B cell (primary cell): Measurements from ENCODE around the gene INSR. TPM values are rescaled to one million over a fixed set of nuclear protein-coding genes. Genes with fewer than 3 reads are reported as not detected.

Experiments used
- ATAC-seq: fragments of 200-7000 bp; cut with Tn5 transposase; one replicate; pipeline ENCODE4 v1.10.0; 2021; ENCODE audit warnings: low read depth, mild to moderate bottlenecking, moderate number of reproducible peaks, moderate library complexity
- CTCF ChIA-PET: fragments of 350-600 bp; sonication (Branson Sonifier 250); formaldehyde crosslinking; loops from one replicate; lab custom pipeline; 2021; ENCODE audit warnings: antibody characterized with exemption, inconsistent platforms; lab: Charles Lee
- POLR2A ChIA-PET: fragments of 350-600 bp; sonication (Branson Sonifier 250); formaldehyde crosslinking; loops from one replicate; lab custom pipeline; 2021; ENCODE audit warnings: antibody characterized with exemption; lab: Charles Lee
- DNase-seq: peaks from one replicate; pipeline ENCODE4 v3.0.0; 2013
- H2AFZ ChIP-seq: 2 replicates; pipeline ENCODE4 v1.6.1; 2012; ENCODE audit warnings: mild to moderate bottlenecking, low read depth, low read length; ENCODE audit not compliant: insufficient read depth, poor library complexity, severe bottlenecking
- H3K27ac ChIP-seq, 2 donors: 1 replicate in 1 of 2; 2 replicates in 1 of 2; pipeline ENCODE4 v1.5.1; 2012 to 2013; ENCODE audit warnings: low read length in 2 of 2, mild to moderate bottlenecking in 2 of 2, moderate library complexity in 1 of 2
- H3K27me3 ChIP-seq, 4 experiments: fragments of 200-600 bp in 1 of 4; sonication (generic) in 1 of 4; replicated peaks in 1 of 4; 1 replicate in 2 of 4; 2 replicates in 2 of 4; pipeline versions ENCODE4 v1.6.1 to v1.7.0; 2013 to 2016; ENCODE audit warnings: low read length in 3 of 4, mild to moderate bottlenecking in 2 of 4, mixed read lengths in 1 of 4, moderate library complexity in 1 of 4; ENCODE audit not compliant: insufficient read depth in 4 of 4, control insufficient read depth in 3 of 4; ENCODE audit errors: control extremely low read depth in 1 of 4
- H3K36me3 ChIP-seq, 2 experiments: replicated peaks in 1 of 2; 1 replicate in 1 of 2; 2 replicates in 1 of 2; pipeline versions ENCODE4 v1.6.1 to v1.7.1; 2013; ENCODE audit warnings: low read length in 1 of 2; ENCODE audit not compliant: insufficient read depth in 2 of 2, control insufficient read depth in 1 of 2; ENCODE audit errors: control extremely low read depth in 1 of 2, extremely low read depth in 1 of 2
- H3K4me1 ChIP-seq, 2 donors: fragments of 200-600 bp in 1 of 2; sonication (generic) in 1 of 2; 1 replicate in 1 of 2; 2 replicates in 1 of 2; pipeline versions ENCODE4 v1.5.1 to v1.6.1; 2013 to 2017; ENCODE audit warnings: low read length in 2 of 2; ENCODE audit not compliant: control insufficient read depth in 2 of 2, insufficient read depth in 2 of 2
- H3K4me2 ChIP-seq: replicated peaks from 2 replicates; pipeline ENCODE3; 2012; ENCODE audit warnings: mild to moderate bottlenecking, low read depth, low read length; ENCODE audit not compliant: poor library complexity, severe bottlenecking
- H3K4me3 ChIP-seq, 5 experiments: fragments of 200-600 bp in 1 of 5; sonication (generic) in 1 of 5; 1 replicate in 3 of 5; 2 replicates in 2 of 5; pipeline versions ENCODE4 v1.5.1 to v1.7.0; 2011 to 2016; ENCODE audit warnings: low read length in 4 of 5, mild to moderate bottlenecking in 4 of 5, low read depth in 2 of 5, control low read depth in 1 of 5, moderate library complexity in 1 of 5; ENCODE audit not compliant: insufficient read depth in 1 of 5; ENCODE audit errors: control extremely low read depth in 1 of 5, extremely low read depth in 1 of 5
- H3K79me2 ChIP-seq: fragments of 200-600 bp; sonication (generic); one replicate; pipeline ENCODE4 v1.6.0; 2016; ENCODE audit warnings: low read length; ENCODE audit not compliant: control insufficient read depth, insufficient read depth
- H3K9ac ChIP-seq: fragments of 200-600 bp; sonication (generic); 2 replicates; pipeline ENCODE4 v1.6.1; 2017; ENCODE audit warnings: mild to moderate bottlenecking, low read length, moderate library complexity
- H3K9me3 ChIP-seq, 3 donors: one replicate each; pipeline versions ENCODE4 v1.6.1 to v1.7.1; 2013; ENCODE audit warnings: low read length in 2 of 3; ENCODE audit not compliant: control insufficient read depth in 2 of 3, insufficient read depth in 1 of 3; ENCODE audit errors: control extremely low read depth in 1 of 3
- H4K20me1 ChIP-seq: 2 replicates; pipeline ENCODE4 v1.6.0; 2012; ENCODE audit warnings: mild to moderate bottlenecking, low read length; ENCODE audit not compliant: insufficient read depth, control insufficient read depth, poor library complexity, severe bottlenecking
- H3K27ac Mint-ChIP-seq: one replicate; pipeline ENCODE4 v1.8.0; 2021; ENCODE audit warnings: mixed read lengths
- H3K27me3 Mint-ChIP-seq: one replicate; pipeline ENCODE4 v1.8.0; 2021; ENCODE audit warnings: mixed read lengths
- H3K4me1 Mint-ChIP-seq: one replicate; pipeline ENCODE4 v1.8.0; 2021; ENCODE audit warnings: mixed read lengths
- H3K4me3 Mint-ChIP-seq: one replicate; pipeline ENCODE4 v1.8.0; 2021; ENCODE audit warnings: mixed read lengths
- H3K9me3 Mint-ChIP-seq: one replicate; pipeline ENCODE4 v1.8.0; 2022; ENCODE audit warnings: mixed read lengths; ENCODE audit not compliant: insufficient read depth
- CTCF ChIP-seq: fragments of 200-600 bp; IDR thresholded peaks from one replicate; pipeline ENCODE4 v1.8.0; 2022; ENCODE audit warnings: antibody characterized with exemption, mild to moderate bottlenecking
- EZH2 ChIP-seq: IDR thresholded peaks from 2 replicates; pipeline ENCODE4 v1.6.1; 2012; ENCODE audit warnings: borderline replicate concordance, low read depth, mild to moderate bottlenecking, moderate library complexity, low read length; ENCODE audit not compliant: insufficient read depth, poor library complexity, severe bottlenecking
- WGBS: methylation state at CpG from one replicate; pipeline ENCODE4 v1.1.5; 2013; ENCODE audit warnings: missing lambda C conversion rate; ENCODE audit not compliant: insufficient coverage; 5-methylcytosine and 5-hydroxymethylcytosine counted together
- intact Hi-C: fragments of 100-400 bp; cut with micrococcal nuclease; formaldehyde crosslinking; loops from one replicate; pipeline ENCODE4 v1.10.0; 2022
- polyA plus RNA-seq: library from polyadenylated mRNA; depleted of rRNA; stranded (reverse); fragments of >200 nt; gene quantifications from 2 replicates; pipeline ENCODE4 v1.2.3, GENCODE V29; 2012
- total RNA-seq, 2 donors: library from RNA; stranded (reverse); fragments of 120-200 nt in 1 of 2; gene quantifications; 1 replicate in 1 of 2; 2 replicates in 1 of 2; pipeline versions ENCODE4 v1.2.3 to v1.2.4, GENCODE V29; 2013 to 2022

Gene INSR
- total and polyA plus RNA-seq, 2 donors (not counting 1 experiment from before 2014, with no cell fraction given): 1.4 to 6.3 TPM

DNA sequence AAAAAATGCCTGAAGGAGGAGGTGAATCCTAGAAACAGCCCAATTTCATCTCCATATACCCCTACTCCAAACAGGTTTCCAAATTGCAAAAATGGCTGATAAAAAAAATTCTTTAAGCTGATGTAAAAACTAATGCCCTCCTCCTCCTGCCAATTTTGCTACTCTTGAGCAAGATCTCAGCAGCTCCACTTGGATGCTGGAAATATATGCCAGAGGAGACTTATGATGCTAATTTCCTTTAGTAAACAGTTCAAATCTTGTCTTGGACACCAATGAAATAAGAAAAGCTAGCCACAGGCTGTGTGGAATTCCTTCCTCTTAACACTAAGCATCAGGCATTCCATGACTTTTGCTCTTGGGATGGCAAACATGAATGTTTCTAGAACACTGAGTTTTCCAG lies 67.5 kb downstream of the INSR start:
- no peak for TF ChIP-seq EZH2
- no peak for TF ChIP-seq CTCF
- no peak overlapping the region for H3K27ac ChIP-seq
- Mint-ChIP-seq H3K27ac (no peak overlapping the region), H3K4me3 (no peak overlapping the region), H3K9me3 (no peaks in the 10 kb centered on the region), H3K27me3 (peaks cover 14% of the 10 kb centered on the region), H3K4me1 (no peaks in the 10 kb centered on the region)
- POLR2A ChIA-PET: no interaction called here
- H2AFZ ChIP-seq: no peak overlapping the region
- H3K79me2 ChIP-seq: peaks cover 3% of the 10 kb centered on the region
- ATAC-seq (no peak), DNase-seq (no peak)
- CTCF ChIA-PET: interaction anchor here (0.7 kb wide), 1 partner anchor 537 kb away, joined by 3 read pairs; no protein-coding TSS in a partner anchor
- no peak overlapping the region for H3K4me2 ChIP-seq
- no peak overlapping the region for H3K4me3 ChIP-seq
- no peaks in the 10 kb centered on the region for H3K27me3 ChIP-seq
- no peaks in the 10 kb centered on the region for H4K20me1 ChIP-seq
- no peaks in the 10 kb centered on the region for H3K9me3 ChIP-seq
- intact Hi-C loops: no loop called here
- H3K4me1 ChIP-seq: no peaks in the 10 kb centered on the region
- no peaks in the 10 kb centered on the region for H3K36me3 ChIP-seq
- H3K9ac ChIP-seq: no peak overlapping the region

DNA sequence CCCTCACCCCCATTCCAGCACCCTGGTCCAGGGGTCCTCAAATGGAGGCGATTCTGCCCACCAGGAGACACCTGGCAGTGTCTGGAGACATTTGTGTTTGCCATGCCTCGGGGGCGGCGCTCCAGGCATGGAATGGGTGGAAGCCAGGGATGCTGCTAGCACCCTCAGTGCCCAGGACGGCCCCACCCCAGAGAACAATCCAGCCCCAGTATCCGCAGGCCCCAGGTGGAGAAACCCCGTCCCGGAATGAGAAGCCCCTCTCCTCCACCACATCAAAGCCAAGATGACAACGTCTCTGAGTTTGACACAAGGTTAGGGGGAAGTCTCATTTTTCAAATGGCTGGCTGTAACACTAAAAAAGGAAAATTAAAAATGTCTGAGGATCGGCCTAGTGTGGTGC lies 68.5 kb downstream of the INSR start:
- H2AFZ ChIP-seq: no peak overlapping the region
- H4K20me1 ChIP-seq: no peaks in the 10 kb centered on the region
- H3K4me3 ChIP-seq: no peak overlapping the region
- WGBS: 90% methylated on average over 5 of the region's 10 CpGs
- Mint-ChIP-seq H3K4me3 (no peak overlapping the region), H3K27ac (no peak overlapping the region), H3K4me1 (no peaks in the 10 kb centered on the region), H3K9me3 (no peaks in the 10 kb centered on the region), H3K27me3 (peaks cover 14% of the 10 kb centered on the region)
- no peaks in the 10 kb centered on the region for H3K36me3 ChIP-seq
- H3K9ac ChIP-seq: no peak overlapping the region
- ChIA-PET POLR2A (no interaction called here), CTCF (no interaction called here)
- H3K9me3 ChIP-seq: no peaks in the 10 kb centered on the region
- ATAC-seq: no peak
- no peak for TF ChIP-seq CTCF
- no peak for TF ChIP-seq EZH2
- intact Hi-C loops: no loop called here
- H3K27me3 ChIP-seq: no peaks in the 10 kb centered on the region
- peaks cover 6% of the 10 kb centered on the region for H3K79me2 ChIP-seq
- DNase-seq: no peak
- no peaks in the 10 kb centered on the region for H3K4me1 ChIP-seq
- no peak overlapping the region for H3K4me2 ChIP-seq
- no peak overlapping the region for H3K27ac ChIP-seq
